Mammary epithelial cell (primary cell): ENCODE data around the gene IKBKE.

Experiments used
- CTCF ChIP-seq, 2 donors: IDR thresholded peaks in 1 of 2; conservative IDR thresholded peaks in 1 of 2; 2 replicates each; pipeline ENCODE4 v1.5.1; 2011 to 2012; ENCODE audit warnings: inconsistent platforms in 2 of 2, low read length in 2 of 2, mild to moderate bottlenecking in 2 of 2, control low read depth in 1 of 2, low read depth in 1 of 2; ENCODE audit not compliant: insufficient read depth in 1 of 2; ENCODE audit errors: extremely low read depth in 1 of 2
- EZH2 ChIP-seq: IDR thresholded peaks from 2 replicates; pipeline ENCODE4 v1.6.1; 2012; ENCODE audit warnings: low read length, inconsistent platforms, borderline replicate concordance

- TF ChIP-seq CTCF (conservative IDR thresholded peaks at IDR 0.05 in 1 of 2, IDR thresholded peaks at IDR 0.05 in 1 of 2; ENCODE audit: extremely low read depth in 1 of 2, insufficient read depth in 1 of 2, low read depth in 1 of 2, low read length in 2 of 2) (no peak), EZH2 (no peak)
Measured at GRCh38 chr1:206534552-206534951, 64.3 kb downstream of the IKBKE start.
